ENCODE results near the gene LRRC17.

LRRC17 gene

GRCh38 chr7:102883098-102883860, 29.5 kb upstream of the LRRC17 start:
- Histone ChIP-seq H3K27ac (ENCODE audit: low read length) (no peak overlapping the region), H3K4me1 (ENCODE audit: insufficient read depth, low read length) (no peaks in the 10 kb centered on the region), H3K9me3 (ENCODE audit: insufficient read depth, low read length, severe bottlenecking) (no peaks in the 10 kb centered on the region), H3K36me3 (ENCODE audit: insufficient read depth, low read length) (no peaks in the 10 kb centered on the region), H3K9ac (ENCODE audit: low read depth, low read length) (no peak overlapping the region), H4K20me1 (ENCODE audit: insufficient read depth, low read length) (no peaks in the 10 kb centered on the region), H3K4me2 (ENCODE audit: insufficient read depth, low read length) (no peak overlapping the region), H3K4me3 (ENCODE audit: low read depth in 1 of 2, low read length in 2 of 2) (no peak overlapping the region), H3K27me3 (ENCODE audit: insufficient read depth, low read length, poor library complexity) (no peaks in the 10 kb centered on the region), H2AFZ (ENCODE audit: low read depth, low read length) (no peak overlapping the region), H3K79me2 (ENCODE audit: insufficient read depth, low read length) (no peaks in the 10 kb centered on the region)
- ATAC-seq (ENCODE audit: insufficient read depth, low read depth) = no peak
- no peak for DNase-seq
- TF ChIP-seq EZH2 (IDR thresholded peaks at IDR 0.05; ENCODE audit: borderline replicate concordance, low read depth, low read length, severe bottlenecking) (no peak), CTCF (IDR thresholded peaks at IDR 0.05; ENCODE audit: borderline replicate concordance, extremely low read depth, low read length, poor library complexity, severe bottlenecking) (no peak)

GRCh38 chr7:102888561-102889233, 24.1 kb upstream of the LRRC17 start:
- Histone ChIP-seq H3K27me3 (ENCODE audit: insufficient read depth, low read length, poor library complexity) (no peaks in the 10 kb centered on the region), H4K20me1 (ENCODE audit: insufficient read depth, low read length) (no peaks in the 10 kb centered on the region), H3K4me1 (ENCODE audit: insufficient read depth, low read length) (no peaks in the 10 kb centered on the region), H3K27ac (ENCODE audit: low read length) (no peak overlapping the region), H3K36me3 (ENCODE audit: insufficient read depth, low read length) (no peaks in the 10 kb centered on the region), H3K4me3 (ENCODE audit: low read depth in 1 of 2, low read length in 2 of 2) (no peak overlapping the region), H3K9ac (ENCODE audit: low read depth, low read length) (no peak overlapping the region), H2AFZ (ENCODE audit: low read depth, low read length) (no peak overlapping the region), H3K4me2 (ENCODE audit: insufficient read depth, low read length) (no peak overlapping the region), H3K79me2 (ENCODE audit: insufficient read depth, low read length) (no peaks in the 10 kb centered on the region), H3K9me3 (ENCODE audit: insufficient read depth, low read length, severe bottlenecking) (no peaks in the 10 kb centered on the region)
- DNase-seq (no peak), ATAC-seq (ENCODE audit: insufficient read depth, low read depth) (no peak)
- TF ChIP-seq CTCF (IDR thresholded peaks at IDR 0.05; ENCODE audit: borderline replicate concordance, extremely low read depth, low read length, poor library complexity, severe bottlenecking) = no peak
- TF ChIP-seq EZH2 (IDR thresholded peaks at IDR 0.05; ENCODE audit: borderline replicate concordance, low read depth, low read length, severe bottlenecking) = no peak

- Histone ChIP-seq H3K79me2 (ENCODE audit: insufficient read depth, low read length) (no peaks in the 10 kb centered on the region), H3K4me1 (ENCODE audit: insufficient read depth, low read length) (no peaks in the 10 kb centered on the region), H3K4me3 (ENCODE audit: low read depth in 1 of 2, low read length in 2 of 2) (no peak overlapping the region), H2AFZ (ENCODE audit: low read depth, low read length) (no peak overlapping the region), H3K27ac (ENCODE audit: low read length) (no peak overlapping the region), H3K9ac (ENCODE audit: low read depth, low read length) (no peak overlapping the region), H3K9me3 (ENCODE audit: insufficient read depth, low read length, severe bottlenecking) (no peaks in the 10 kb centered on the region), H3K27me3 (ENCODE audit: insufficient read depth, low read length, poor library complexity) (no peaks in the 10 kb centered on the region), H4K20me1 (ENCODE audit: insufficient read depth, low read length) (no peaks in the 10 kb centered on the region), H3K36me3 (ENCODE audit: insufficient read depth, low read length) (no peaks in the 10 kb centered on the region), H3K4me2 (ENCODE audit: insufficient read depth, low read length) (no peak overlapping the region)
- no peak for ATAC-seq (ENCODE audit: insufficient read depth, low read depth)
- DNase-seq = no peak
- TF ChIP-seq CTCF (IDR thresholded peaks at IDR 0.05; ENCODE audit: borderline replicate concordance, extremely low read depth, low read length, poor library complexity, severe bottlenecking) (no peak), EZH2 (IDR thresholded peaks at IDR 0.05; ENCODE audit: borderline replicate concordance, low read depth, low read length, severe bottlenecking) (no peak)
Measured at GRCh38 chr7:102889851-102890250, 22.9 kb upstream of the LRRC17 start.
